Stomach (tissue), 9 donors: ENCODE measurements around the gene DDOST. TPM values are rescaled to one million over a fixed set of nuclear protein-coding genes. Genes with fewer than 3 reads are reported as not detected.
A peak's percentile ranks its signal among the peaks of the same experiment; 100 is the strongest.

ENCODE experiments used
- DNase-seq, 2 donors: peaks; one replicate each; pipeline versions ENCODE4 v3.0.0 to v3.0.0-alpha.2; 2013 to 2019
- H3K27ac ChIP-seq, 5 donors: fragments of 200-600 bp in 4 of 5; sonication (generic) in 4 of 5; one replicate each; pipeline ENCODE4 v1.5.1; 2013 to 2019; ENCODE audit warnings: mild to moderate bottlenecking in 1 of 5, moderate library complexity in 1 of 5
- H3K27me3 ChIP-seq, 3 donors: fragments of 200-600 bp; sonication (generic); one replicate each; pipeline ENCODE4 v1.5.1; 2017 to 2019; ENCODE audit warnings: mixed run types in 1 of 3
- H3K36me3 ChIP-seq, 4 donors: fragments of 200-600 bp; sonication (generic); 1 replicate in 3 of 4; 2 replicates in 1 of 4; pipeline ENCODE4 v1.5.1; 2016 to 2019
- H3K4me1 ChIP-seq, 4 donors: fragments of 200-600 bp; sonication (generic); one replicate each; pipeline ENCODE4 v1.5.1; 2016 to 2019
- H3K4me3 ChIP-seq, 4 donors: fragments of 200-600 bp; sonication (generic) in 3 of 4; one replicate each; pipeline ENCODE4 v1.5.1; 2016 to 2019; ENCODE audit warnings: mild to moderate bottlenecking in 1 of 4
- H3K9me3 ChIP-seq, 4 donors: fragments of 200-600 bp; sonication (generic); one replicate each; pipeline ENCODE4 v1.5.1; 2016 to 2019
- CTCF ChIP-seq, 7 experiments: fragments of 450-650 bp in 4 of 7; fragments of 200-600 bp in 3 of 7; sonication (generic) in 3 of 7; IDR thresholded peaks; one replicate each; pipeline ENCODE4 v1.5.1; 2016 to 2019; ENCODE audit warnings: antibody characterized with exemption in 7 of 7, control low read depth in 2 of 7, mild to moderate bottlenecking in 1 of 7
- EP300 ChIP-seq: sonication (generic); formaldehyde crosslinking; IDR thresholded peaks from one replicate; pipeline ENCODE4 v1.6.1; 2017; ENCODE audit warnings: antibody characterized with exemption
- POLR2A ChIP-seq, 4 donors: fragments of 450-650 bp; IDR thresholded peaks; one replicate each; pipeline ENCODE4 v1.6.1; 2016; ENCODE audit warnings: antibody characterized with exemption in 4 of 4, control low read depth in 2 of 4, mild to moderate bottlenecking in 1 of 4, moderate library complexity in 1 of 4
- POLR2AphosphoS5 ChIP-seq, 3 donors: sonication (generic); formaldehyde crosslinking; IDR thresholded peaks; one replicate each; pipeline ENCODE4 v1.6.1; 2016; ENCODE audit warnings: antibody characterized with exemption in 3 of 3
- WGBS, 5 donors: extraction: QIAGEN DNeasy Blood & Tissue Kit in 3 of 5; methylation state at CpG; one replicate each; pipeline versions ENCODE4 v1.1.5 to v1.1.7; 2013 to 2018; 5-methylcytosine and 5-hydroxymethylcytosine counted together
- intact Hi-C: fragments of 100-400 bp; cut with DNase I; formaldehyde crosslinking; loops from one replicate; pipeline ENCODE4 v1.15.1; 2023; ENCODE audit warnings: low total_unique reads
- polyA plus RNA-seq, 3 donors: library from polyadenylated mRNA; stranded (reverse); fragments of 200-250 nt; gene quantifications; one replicate each; pipeline ENCODE4 v1.2.3, GENCODE V29; 2013
- total RNA-seq, 5 donors: library from RNA; depleted of rRNA; stranded (reverse); fragments of >200 nt; gene quantifications; one replicate each; pipeline versions ENCODE4 v1.1.0 to v1.2.3, GENCODE V29; 2014 to 2016
- donor health status: healthy with polysubstance abuse.
- donor health status: Bipolar disorder and iron deficiency.
- donor health status: healthy.

The DDOST gene
- total and polyA plus RNA-seq, 8 donors: 38.5 to 227 (median 97.9) TPM

- no peak for DNase-seq
These were observed 342 bp downstream of the DDOST start for GRCh38 chr1:20660847-20661206.

GRCh38 chr1:20660363-20660762 is 806 bp downstream of the DDOST start:
- Histone ChIP-seq H3K27me3 (no peaks in the 10 kb centered on the region), H3K27ac (peak overlapping the region in 4 of 5 donors; percentile 63 to 85 (median 84))
- 9 to 17% (median 11%) methylated on average over 3 of the region's 3 CpGs for WGBS, 5 donors

More at GRCh38 chr1:20660847-20661206, 342 bp downstream of the DDOST start:
- intact Hi-C loops: no loop called here
- no peak for TF ChIP-seq CTCF (IDR thresholded peaks at IDR 0.05)
- no peak for TF ChIP-seq POLR2AphosphoS5 (IDR thresholded peaks at IDR 0.05)
- TF ChIP-seq POLR2A (IDR thresholded peaks at IDR 0.05): no peak
- Histone ChIP-seq H3K27me3 (no peaks in the 10 kb centered on the region), H3K9me3 (no peaks in the 10 kb centered on the region), H3K4me1 (peaks cover 21 to 50% (median 36%) of the 10 kb centered on the region in 4 donors), H3K4me3 (peak overlapping the region; percentile 82 to 96 (median 91)), H3K27ac (peak overlapping the region; percentile 63 to 89 (median 85)), H3K36me3 (peaks cover 23 to 37% (median 35%) of the 10 kb centered on the region in 4 donors)
- 0 to 1% (median 0%) methylated on average over 17 to 20 of the region's 20 CpGs for WGBS, 5 donors

GRCh38 chr1:20658166-20658915 is 2.8 kb downstream of the DDOST start:
- Histone ChIP-seq H3K27ac (no peak overlapping the region), H3K9me3 (no peaks in the 10 kb centered on the region), H3K4me1 (peaks cover 21 to 50% (median 36%) of the 10 kb centered on the region in 4 donors), H3K27me3 (no peaks in the 10 kb centered on the region), H3K36me3 (peaks cover 48 to 62% (median 60%) of the 10 kb centered on the region in 4 donors), H3K4me3 (no peak overlapping the region)
- WGBS, 5 donors: 78 to 88% (median 80%) methylated on average over 16 of the region's 16 CpGs
- no peak for DNase-seq
- intact Hi-C loops: no loop called here
- TF ChIP-seq POLR2AphosphoS5 (IDR thresholded peaks at IDR 0.05) (no peak), EP300 (no peak), POLR2A (IDR thresholded peaks at IDR 0.05) (no peak), CTCF (IDR thresholded peaks at IDR 0.05) (no peak)

More at GRCh38 chr1:20660363-20660762, 806 bp downstream of the DDOST start:
- intact Hi-C loops: no loop called here
- Histone ChIP-seq H3K4me3 (peak overlapping the region; percentile 82 to 96 (median 91)), H3K4me1 (peaks cover 21 to 50% (median 36%) of the 10 kb centered on the region in 4 donors), H3K9me3 (no peaks in the 10 kb centered on the region), H3K36me3 (peaks cover 28 to 41% (median 40%) of the 10 kb centered on the region in 4 donors)
- TF ChIP-seq POLR2A (IDR thresholded peaks at IDR 0.05) (no peak), EP300 (no peak), CTCF (IDR thresholded peaks at IDR 0.05) (no peak), POLR2AphosphoS5 (IDR thresholded peaks at IDR 0.05) (no peak)
- no peak for DNase-seq

- Histone ChIP-seq H3K9me3 (no peaks in the 10 kb centered on the region), H3K36me3 (peaks cover 61 to 75% (median 73%) of the 10 kb centered on the region in 4 donors), H3K27me3 (no peaks in the 10 kb centered on the region), H3K27ac (no peak overlapping the region), H3K4me3 (no peak overlapping the region), H3K4me1 (peaks cover 17 to 45% (median 31%) of the 10 kb centered on the region in 4 donors)
- WGBS, 5 donors: 86 to 92% (median 90%) methylated on average over 9 to 12 of the region's 12 CpGs
- intact Hi-C loops: no loop called here
- TF ChIP-seq POLR2A (IDR thresholded peaks at IDR 0.05) (no peak), CTCF (IDR thresholded peaks at IDR 0.05) (no peak), EP300 (no peak), POLR2AphosphoS5 (IDR thresholded peaks at IDR 0.05) (no peak)
- DNase-seq: no peak
These were observed 4.1 kb downstream of the DDOST start for GRCh38 chr1:20657024-20657423.
